GM12891 (cell line): Measurements from ENCODE around the gene LEAP2.

Experiments
- PAX5 ChIP-seq: IDR thresholded peaks from 2 replicates; pipeline ENCODE4 v1.6.1; 2011; ENCODE audit warnings: low read length, moderate library complexity, mild to moderate bottlenecking; ENCODE audit not compliant: insufficient read depth, severe bottlenecking
- POLR2A ChIP-seq: IDR thresholded peaks from 2 replicates; pipeline ENCODE4 v1.6.1; 2011; ENCODE audit warnings: low read depth, low read length, control low read depth
- POLR2AphosphoS5 ChIP-seq: IDR thresholded peaks from 2 replicates; pipeline ENCODE4 v1.6.1; 2011; ENCODE audit warnings: low read depth, low read length, control low read depth
- SPI1 ChIP-seq: IDR thresholded peaks from 2 replicates; pipeline ENCODE4 v1.6.1; 2011; ENCODE audit warnings: low read depth, low read length, control low read depth

- TF ChIP-seq SPI1 (no peak), POLR2A (no peak), PAX5 (no peak), POLR2AphosphoS5 (no peak)
Observed at GRCh38 chr5:132887283-132887682, 13.8 kb downstream of the LEAP2 start.
